Posterior cingulate gyrus (tissue), 11 donors: Measurements from ENCODE around the gene IZUMO1.
"Not testable (repeated sequence)": the region's sequence is repeated elsewhere in the genome, so short reads cannot be mapped to it uniquely, and the experiment has no call there.

ENCODE experiments used
- DNase-seq, 10 donors: peaks; one replicate each; pipeline versions ENCODE4 v3.0.0 to v3.0.0-alpha.2; 2020 to 2021; ENCODE audit warnings: mixed read lengths in 3 of 10
- intact Hi-C: fragments of 100-400 bp; cut with DNase I; formaldehyde crosslinking; loops from one replicate; pipeline ENCODE4 v1.15.1; 2023

Gene IZUMO1

GRCh38 chr19:48718106-48718505 lies 28.6 kb downstream of the IZUMO1 start:
- intact Hi-C loops, DNase-seq: not testable (repeated sequence)

GRCh38 chr19:48716562-48717291 lies 30.0 kb downstream of the IZUMO1 start:
- intact Hi-C loops = no loop called here
- peak; percentile 38 to 97 (median 77) for DNase-seq

GRCh38 chr19:48715681-48716171 lies 31.0 kb downstream of the IZUMO1 start:
- peak in 1 of 10 donors; percentile 72 for DNase-seq

GRCh38 chr19:48714759-48715675 lies 31.7 kb downstream of the IZUMO1 start:
- DNase-seq = no peak
- intact Hi-C loops = loop anchor here (5.0 kb wide), 1 partner anchor 38 kb away; no protein-coding TSS in a partner anchor

More at GRCh38 chr19:48715681-48716171, 31.0 kb downstream of the IZUMO1 start:
- intact Hi-C loops = no loop called here

- intact Hi-C loops = loop anchor here (5.0 kb wide), 1 partner anchor 37 kb away; no protein-coding TSS in a partner anchor
- DNase-seq = peak; percentile 97 to 100 (median 99)
Measured at GRCh38 chr19:48713864-48714755, 32.6 kb downstream of the IZUMO1 start.

GRCh38 chr19:48713041-48713863 lies 33.5 kb downstream of the IZUMO1 start:
- no peak for DNase-seq
- intact Hi-C loops = loop anchor here (5.0 kb wide), 1 partner anchor 36 kb away; no protein-coding TSS in a partner anchor

- intact Hi-C loops = loop anchor here (5.0 kb wide), 1 partner anchor 34 kb away; no protein-coding TSS in a partner anchor
- no peak for DNase-seq
Measured at GRCh38 chr19:48711106-48711662, 35.5 kb downstream of the IZUMO1 start.

GRCh38 chr19:48708471-48708870 lies 38.2 kb downstream of the IZUMO1 start:
- intact Hi-C loops = no loop called here

GRCh38 chr19:48705431-48705830 lies 41.3 kb downstream of the IZUMO1 start:
- intact Hi-C loops = no loop called here
- DNase-seq = no peak

More at GRCh38 chr19:48708471-48708870, 38.2 kb downstream of the IZUMO1 start:
- DNase-seq = no peak

- intact Hi-C loops = no loop called here
- no peak for DNase-seq
Measured at GRCh38 chr19:48703316-48703715, 43.4 kb downstream of the IZUMO1 start.

GRCh38 chr19:48702701-48703100 lies 44.0 kb downstream of the IZUMO1 start:
- no peak for DNase-seq
- intact Hi-C loops = no loop called here

- DNase-seq = no peak
Measured at GRCh38 chr19:48698046-48698445, 48.7 kb downstream of the IZUMO1 start.

GRCh38 chr19:48696353-48697010 lies 50.2 kb downstream of the IZUMO1 start:
- intact Hi-C loops = no loop called here
- peak in 1 of 10 donors; percentile 84 for DNase-seq

More at GRCh38 chr19:48698046-48698445, 48.7 kb downstream of the IZUMO1 start:
- intact Hi-C loops = no loop called here

- intact Hi-C loops = no loop called here
- DNase-seq = no peak
Measured at GRCh38 chr19:48695743-48696352, 50.9 kb downstream of the IZUMO1 start, which contains the start of gene FUT2. FUT2 (plus strand) TSS chr19:48695971; CDS start chr19:48702957, 6,986 bp downstream.

GRCh38 chr19:48693629-48694028 lies 53.1 kb downstream of the IZUMO1 start:
- DNase-seq, intact Hi-C loops: not testable (repeated sequence)
